Karpas-422 (cell line): ENCODE data around the gene ADGRE2. TPM values are rescaled to one million over a fixed set of nuclear protein-coding genes. Genes with fewer than 3 reads are reported as not detected.
"Not testable (repeated sequence)": the region's sequence is repeated elsewhere in the genome, so short reads cannot be mapped to it uniquely, and the experiment has no call there.

Source experiments
- DNase-seq: peaks from one replicate; pipeline ENCODE4 v3.0.0-alpha.2; 2015
- H2AFZ ChIP-seq: fragments of 200-600 bp; sonication (generic); 2 replicates; pipeline ENCODE4 v1.6.1; 2014; ENCODE audit warnings: antibody characterized with exemption, low read length, mixed read lengths
- H3K27ac ChIP-seq: fragments of 200-600 bp; sonication (generic); 2 replicates; pipeline ENCODE4 v1.5.1; 2014; ENCODE audit warnings: mild to moderate bottlenecking, low read length, moderate library complexity
- H3K27me3 ChIP-seq: fragments of 200-600 bp; sonication (generic); 2 replicates; pipeline ENCODE4 v1.6.1; 2014; ENCODE audit warnings: low read length, mixed read lengths
- H3K36me3 ChIP-seq: fragments of 200-600 bp; sonication (generic); 2 replicates; pipeline ENCODE4 v1.6.1; 2014; ENCODE audit warnings: low read length, mixed read lengths; ENCODE audit not compliant: insufficient read depth
- H3K4me1 ChIP-seq: fragments of 200-600 bp; sonication (generic); 2 replicates; pipeline ENCODE4 v1.6.1; 2014; ENCODE audit warnings: mild to moderate bottlenecking, low read length, mixed read lengths
- H3K4me2 ChIP-seq: fragments of 200-600 bp; sonication (generic); 2 replicates; pipeline ENCODE4 v1.6.1; 2014; ENCODE audit warnings: low read length, low read depth, mild to moderate bottlenecking; ENCODE audit not compliant: poor library complexity, severe bottlenecking
- H3K4me3 ChIP-seq: fragments of 200-600 bp; sonication (generic); 2 replicates; pipeline ENCODE4 v1.5.1; 2014; ENCODE audit warnings: mild to moderate bottlenecking, antibody characterized with exemption, low read length, mixed read lengths
- H3K79me2 ChIP-seq: fragments of 200-600 bp; sonication (generic); 2 replicates; pipeline ENCODE4 v1.6.1; 2014; ENCODE audit warnings: mild to moderate bottlenecking, low read length, mixed read lengths
- H3K9ac ChIP-seq: fragments of 200-600 bp; sonication (generic); 2 replicates; pipeline ENCODE4 v1.6.0; 2014; ENCODE audit warnings: low read length
- H3K9me2 ChIP-seq: fragments of 200-600 bp; sonication (generic), shearing (Covaris generic); replicated peaks from 2 replicates; pipeline ENCODE4 v1.6.0; 2014; ENCODE audit warnings: mild to moderate bottlenecking, low read length, moderate library complexity; ENCODE audit not compliant: insufficient read depth
- H3K9me3 ChIP-seq: fragments of 300-700, 200-600 bp; sonication (generic); 2 replicates; pipeline ENCODE4 v1.6.1; 2014; ENCODE audit warnings: low read length, mixed read lengths
- H4K20me1 ChIP-seq: fragments of 200-600 bp; sonication (generic); 2 replicates; pipeline ENCODE4 v1.6.1; 2014; ENCODE audit warnings: mild to moderate bottlenecking, antibody characterized with exemption, low read length, low read depth; ENCODE audit not compliant: insufficient read depth
- total RNA-seq: library from RNA; depleted of rRNA; stranded (reverse); fragments of >200 nt; shearing (Covaris generic); gene quantifications from 2 replicates; pipeline ENCODE4 v1.2.3, GENCODE V29; 2014; ENCODE audit warnings: low replicate concordance; rRNA removed

The ADGRE2 gene
- total RNA-seq = not detected in 2 replicates

DNA sequence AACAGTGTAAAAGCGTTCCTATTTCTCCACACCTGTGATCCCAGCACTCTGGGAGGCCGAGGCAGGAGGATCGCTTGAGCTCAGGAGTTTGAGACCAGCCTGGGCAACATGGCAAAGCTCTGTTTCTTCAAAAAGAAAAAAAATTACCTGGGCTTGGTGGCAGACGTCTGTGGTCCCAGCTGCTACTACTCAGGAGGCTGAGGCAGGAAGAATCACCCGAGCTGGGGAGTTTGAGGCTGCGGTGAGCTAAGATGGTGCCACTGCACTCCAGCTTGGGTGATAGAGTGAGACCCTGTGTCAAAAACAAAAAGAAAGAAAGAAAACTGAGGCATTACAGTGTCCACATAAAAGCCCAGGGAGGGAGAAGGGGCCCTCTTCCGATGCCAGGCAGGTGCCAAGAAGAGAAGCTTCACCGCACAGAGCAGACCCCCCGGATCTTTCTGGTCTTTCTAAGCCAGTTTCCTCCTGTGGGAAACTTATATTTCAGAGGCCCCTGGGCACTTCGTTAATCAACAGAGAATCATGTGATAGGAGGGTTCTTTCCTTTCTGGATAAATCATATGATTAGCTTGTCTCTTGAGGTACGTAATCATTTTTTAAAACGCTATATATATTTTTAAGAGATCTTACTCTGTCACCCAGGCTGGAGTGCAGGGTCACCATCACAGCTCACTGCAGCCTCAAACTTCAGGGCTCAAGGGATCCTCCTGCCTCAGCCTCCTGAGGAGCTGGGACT lies at the start of gene ADGRE2:
TSS of gene ADGRE2 (minus strand) at position 451 of the 736 bp plus-strand sequence. CDS start 1,804 bp downstream, outside the sequence.
- H3K9me3 ChIP-seq = not testable (repeated sequence)

DNA sequence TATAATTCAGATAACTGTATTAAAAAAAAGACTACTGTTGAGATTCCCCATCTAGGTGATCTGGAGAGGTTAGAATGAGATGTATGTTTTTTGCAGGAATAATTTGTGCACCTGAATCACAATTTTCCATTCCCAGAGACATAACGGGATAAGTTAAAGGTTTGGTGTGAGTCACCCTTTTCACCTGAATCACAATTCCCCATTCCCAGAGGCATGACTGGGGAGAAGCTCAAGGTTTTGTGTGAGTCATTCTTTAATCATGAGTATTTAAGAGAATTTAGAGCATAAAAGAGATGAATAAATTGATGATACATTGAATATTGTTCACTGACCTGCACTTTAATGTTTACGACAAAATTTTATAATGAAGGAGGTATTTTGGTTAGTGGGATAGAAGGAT lies 47.6 kb upstream of the ADGRE2 start:
- Histone ChIP-seq H2AFZ (no peak overlapping the region), H3K27me3 (no peaks in the 10 kb centered on the region), H3K9ac (no peak overlapping the region), H3K36me3 (no peaks in the 10 kb centered on the region), H3K9me2 (no peaks in the 10 kb centered on the region), H3K79me2 (no peaks in the 10 kb centered on the region), H3K4me2 (no peak overlapping the region), H3K9me3 (no peaks in the 10 kb centered on the region), H3K4me3 (no peak overlapping the region), H4K20me1 (no peaks in the 10 kb centered on the region), H3K27ac (no peak overlapping the region), H3K4me1 (no peaks in the 10 kb centered on the region; the same call in 1 of the 2 replicates)
- DNase-seq = no peak

More for the DNA sequence above, at the start of gene ADGRE2:
- H3K9ac ChIP-seq, H3K9me2 ChIP-seq, H4K20me1 ChIP-seq, DNase-seq, H3K4me3 ChIP-seq, H3K27me3 ChIP-seq, H3K4me1 ChIP-seq, H3K4me2 ChIP-seq, H3K79me2 ChIP-seq, H3K36me3 ChIP-seq, H2AFZ ChIP-seq, H3K27ac ChIP-seq: not testable (repeated sequence)

DNA sequence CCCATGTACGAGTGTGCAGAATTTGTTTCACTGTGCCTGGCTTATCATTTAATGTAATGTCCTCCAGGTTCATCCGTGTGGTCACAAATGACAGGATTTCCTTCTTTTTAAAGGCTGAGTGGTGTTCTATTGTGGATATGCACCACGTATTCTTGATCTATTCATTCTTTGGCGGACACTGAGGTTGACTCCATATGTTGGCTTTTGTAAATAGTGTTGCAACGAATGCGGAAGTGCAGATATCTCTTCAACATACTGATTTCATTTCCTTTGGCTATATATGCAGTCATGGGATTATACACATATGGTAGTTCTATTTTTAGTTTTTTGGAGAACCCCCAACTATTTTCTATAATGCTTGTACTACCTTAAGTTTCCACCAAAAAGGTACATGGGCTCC lies 43.6 kb upstream of the ADGRE2 start:
- Histone ChIP-seq H3K9me3 (no peaks in the 10 kb centered on the region), H3K9me2 (no peaks in the 10 kb centered on the region), H2AFZ (no peak overlapping the region), H3K4me3 (no peak overlapping the region), H3K79me2 (no peaks in the 10 kb centered on the region), H3K27ac (no peak overlapping the region), H3K4me1 (no peaks in the 10 kb centered on the region; the same call in 1 of the 2 replicates), H3K27me3 (no peaks in the 10 kb centered on the region), H3K36me3 (no peaks in the 10 kb centered on the region), H3K4me2 (no peak overlapping the region), H4K20me1 (no peaks in the 10 kb centered on the region), H3K9ac (no peak overlapping the region)
- no peak for DNase-seq

DNA sequence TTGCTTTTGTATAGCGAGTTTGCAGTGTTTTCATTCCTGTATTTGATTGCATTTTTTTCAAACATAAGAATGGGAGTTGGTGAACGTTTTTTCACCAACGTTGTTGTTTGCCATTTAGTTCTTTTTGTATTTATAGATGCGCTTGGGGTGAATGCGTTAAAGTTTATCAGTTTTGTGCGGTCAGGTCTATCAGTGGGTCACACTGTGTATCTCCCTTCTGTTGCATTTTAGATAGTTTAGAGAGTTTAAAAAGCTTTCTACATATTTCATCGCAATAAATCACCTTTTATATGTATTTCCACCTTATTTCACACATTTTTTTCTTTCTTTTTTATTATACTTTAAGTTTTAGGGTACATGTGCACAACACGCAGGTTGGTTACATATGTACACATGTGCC lies 40.2 kb upstream of the ADGRE2 start:
- no peak for DNase-seq
- H4K20me1 ChIP-seq = no peaks in the 10 kb centered on the region
- H3K27me3 ChIP-seq = no peaks in the 10 kb centered on the region
- no peaks in the 10 kb centered on the region for H3K9me2 ChIP-seq
- H3K36me3 ChIP-seq = no peaks in the 10 kb centered on the region
- H3K9me3 ChIP-seq = no peaks in the 10 kb centered on the region
- H3K4me2 ChIP-seq = no peak overlapping the region
- H2AFZ ChIP-seq = no peak overlapping the region
- H3K4me1 ChIP-seq = no peaks in the 10 kb centered on the region; the same call in 1 of the 2 replicates
- H3K4me3 ChIP-seq = no peak overlapping the region
- H3K79me2 ChIP-seq = no peaks in the 10 kb centered on the region
- H3K27ac ChIP-seq = no peak overlapping the region
- H3K9ac ChIP-seq = no peak overlapping the region

DNA sequence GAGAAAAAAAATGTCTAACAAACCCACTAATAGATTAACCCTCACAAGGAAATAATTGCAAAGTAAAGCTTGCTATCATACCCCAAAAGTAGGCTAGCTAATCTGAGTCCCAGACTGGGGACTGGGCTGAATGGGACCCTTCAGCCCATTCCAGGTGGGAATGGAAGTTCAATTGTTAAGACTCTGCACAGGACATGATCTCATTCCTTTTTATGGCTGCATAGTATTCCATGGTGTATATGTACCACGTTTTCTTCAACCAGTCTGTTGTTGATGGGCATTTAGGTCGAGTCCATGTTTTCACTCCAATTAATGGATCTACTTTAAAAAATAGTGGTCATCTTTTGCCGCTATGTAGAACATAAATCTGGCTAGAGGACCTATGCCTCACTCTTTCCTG lies 38.7 kb upstream of the ADGRE2 start:
- DNase-seq = no peak
- H3K79me2 ChIP-seq = no peaks in the 10 kb centered on the region
- no peak overlapping the region for H3K27ac ChIP-seq
- H3K9ac ChIP-seq = no peak overlapping the region
- no peak overlapping the region for H2AFZ ChIP-seq
- H3K9me3 ChIP-seq = no peaks in the 10 kb centered on the region
- H3K36me3 ChIP-seq = no peaks in the 10 kb centered on the region
- H3K27me3 ChIP-seq = no peaks in the 10 kb centered on the region
- no peak overlapping the region for H3K4me2 ChIP-seq
- no peaks in the 10 kb centered on the region for H4K20me1 ChIP-seq
- H3K4me1 ChIP-seq = no peaks in the 10 kb centered on the region; the same call in 1 of the 2 replicates
- H3K9me2 ChIP-seq = no peaks in the 10 kb centered on the region
- no peak overlapping the region for H3K4me3 ChIP-seq

DNA sequence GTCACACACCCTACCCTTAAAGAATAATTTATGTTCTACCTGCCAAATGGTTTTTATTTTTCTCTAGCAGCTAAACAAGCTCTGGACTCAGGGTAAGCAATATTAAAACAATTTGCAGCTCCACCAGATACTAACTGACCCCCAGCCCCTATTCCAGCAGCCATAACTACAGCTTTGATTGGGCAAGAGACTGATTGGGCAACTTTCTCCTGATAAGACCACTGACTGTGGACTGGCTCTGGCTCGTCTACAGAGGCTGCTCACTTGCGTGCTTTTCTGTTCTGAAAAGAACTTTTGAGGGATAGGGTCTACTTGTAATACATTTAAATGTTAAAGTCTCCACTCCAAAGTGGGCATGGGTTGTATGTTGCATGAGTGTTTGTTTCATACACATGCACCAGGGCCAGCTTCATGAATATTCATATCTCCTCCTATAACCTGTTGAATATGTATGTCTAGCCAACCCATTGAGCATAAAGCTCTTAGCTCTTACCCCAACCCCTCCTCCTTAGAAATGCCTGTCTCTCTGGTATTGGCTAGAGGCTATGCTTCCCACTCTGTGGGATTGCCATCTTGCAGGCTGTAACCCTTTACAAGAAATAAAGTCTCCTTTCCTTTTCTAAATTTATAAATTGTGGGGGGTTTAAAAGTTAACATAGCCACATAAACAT lies 36.8 kb upstream of the ADGRE2 start:
- no peaks in the 10 kb centered on the region for H3K4me1 ChIP-seq
- no peak overlapping the region for H3K4me3 ChIP-seq
- no peak overlapping the region for H3K9ac ChIP-seq
- H3K4me2 ChIP-seq = no peak overlapping the region
- no peaks in the 10 kb centered on the region for H3K9me3 ChIP-seq
- DNase-seq = no peak
- no peaks in the 10 kb centered on the region for H3K9me2 ChIP-seq
- H2AFZ ChIP-seq = no peak overlapping the region
- no peaks in the 10 kb centered on the region for H3K79me2 ChIP-seq
- no peaks in the 10 kb centered on the region for H4K20me1 ChIP-seq
- H3K36me3 ChIP-seq = no peaks in the 10 kb centered on the region
- no peaks in the 10 kb centered on the region for H3K27me3 ChIP-seq
- no peak overlapping the region for H3K27ac ChIP-seq

DNA sequence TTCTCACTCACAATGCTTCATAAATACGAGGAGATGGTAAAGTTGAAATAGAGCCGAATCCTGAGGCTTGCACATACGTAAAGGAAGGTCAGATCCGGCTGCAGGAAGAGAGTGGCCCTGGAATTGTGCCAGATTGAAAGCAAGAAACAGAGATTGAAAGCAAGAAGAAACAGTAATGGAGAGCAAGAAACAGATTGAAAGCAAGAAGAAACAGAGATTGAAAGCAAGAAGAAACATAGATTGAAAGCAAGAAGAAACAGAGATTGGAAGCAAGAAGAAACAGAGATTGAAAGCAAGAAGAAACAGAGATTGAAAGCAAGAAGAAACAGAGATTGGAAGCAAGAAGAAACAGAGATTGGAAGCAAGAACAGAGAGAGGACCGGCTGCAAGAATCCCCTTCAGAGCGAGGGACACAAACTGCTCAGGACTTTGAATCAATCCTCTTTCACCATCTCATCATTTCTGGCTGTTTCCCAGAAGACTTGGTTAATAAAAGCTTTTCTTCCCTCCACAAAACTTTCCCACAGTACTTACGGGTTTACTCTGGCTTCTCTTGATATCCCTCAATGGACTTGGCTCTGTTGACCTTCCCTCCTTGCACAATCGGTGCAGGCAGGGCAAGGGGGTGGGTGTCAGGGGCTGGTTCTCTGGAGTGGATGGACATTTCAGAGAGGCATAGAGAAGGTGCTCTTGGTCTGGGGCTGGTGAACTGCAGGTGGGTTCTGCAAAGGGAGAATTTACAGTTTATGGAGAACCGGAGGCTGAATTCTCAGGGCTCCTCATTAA lies 31.1 kb upstream of the ADGRE2 start:
- Histone ChIP-seq H3K9me2 (no peaks in the 10 kb centered on the region), H3K4me2 (no peak overlapping the region), H4K20me1 (no peaks in the 10 kb centered on the region), H3K9me3 (no peaks in the 10 kb centered on the region), H3K36me3 (no peaks in the 10 kb centered on the region), H2AFZ (no peak overlapping the region), H3K4me3 (no peak overlapping the region), H3K9ac (no peak overlapping the region), H3K27me3 (no peaks in the 10 kb centered on the region), H3K27ac (no peak overlapping the region), H3K79me2 (no peaks in the 10 kb centered on the region), H3K4me1 (no peaks in the 10 kb centered on the region)
- DNase-seq = no peak

DNA sequence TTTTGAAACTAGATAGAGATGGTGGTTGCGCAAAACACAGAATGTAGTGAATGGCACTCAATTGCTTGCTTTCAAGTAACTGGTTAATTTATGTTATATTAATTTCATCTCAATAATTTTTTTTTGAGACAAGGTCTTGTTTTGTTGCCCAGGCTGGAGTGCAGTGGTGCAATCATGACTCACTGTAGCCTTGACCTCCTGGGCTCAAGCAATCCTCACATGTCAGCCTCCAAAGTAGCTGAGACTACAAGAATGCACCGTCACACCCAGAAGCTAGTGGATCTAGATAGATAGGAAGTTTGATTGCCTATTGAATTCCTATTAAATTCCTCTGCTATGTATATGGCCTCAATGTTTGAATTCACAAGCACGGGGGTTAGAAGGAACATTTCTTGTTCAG lies 26.4 kb upstream of the ADGRE2 start:
- DNase-seq = no peak
- Histone ChIP-seq H3K79me2 (no peaks in the 10 kb centered on the region), H3K27me3 (no peaks in the 10 kb centered on the region), H3K4me2 (no peak overlapping the region), H4K20me1 (no peaks in the 10 kb centered on the region), H3K36me3 (no peaks in the 10 kb centered on the region), H3K4me3 (no peak overlapping the region), H3K9me2 (no peaks in the 10 kb centered on the region), H3K27ac (no peak overlapping the region), H2AFZ (no peak overlapping the region), H3K9me3 (no peaks in the 10 kb centered on the region), H3K9ac (no peak overlapping the region), H3K4me1 (no peaks in the 10 kb centered on the region)
